HUDEP-2 (cell line): ENCODE measurements around the gene SMU1.

Experiments
- DNase-seq, 76 experiments: peaks; one replicate each; lab custom pipeline; 2025; ENCODE audit not compliant: unreplicated experiment in 76 of 76; lab: John Stamatoyannopoulos, UW

The SMU1 gene

DNA sequence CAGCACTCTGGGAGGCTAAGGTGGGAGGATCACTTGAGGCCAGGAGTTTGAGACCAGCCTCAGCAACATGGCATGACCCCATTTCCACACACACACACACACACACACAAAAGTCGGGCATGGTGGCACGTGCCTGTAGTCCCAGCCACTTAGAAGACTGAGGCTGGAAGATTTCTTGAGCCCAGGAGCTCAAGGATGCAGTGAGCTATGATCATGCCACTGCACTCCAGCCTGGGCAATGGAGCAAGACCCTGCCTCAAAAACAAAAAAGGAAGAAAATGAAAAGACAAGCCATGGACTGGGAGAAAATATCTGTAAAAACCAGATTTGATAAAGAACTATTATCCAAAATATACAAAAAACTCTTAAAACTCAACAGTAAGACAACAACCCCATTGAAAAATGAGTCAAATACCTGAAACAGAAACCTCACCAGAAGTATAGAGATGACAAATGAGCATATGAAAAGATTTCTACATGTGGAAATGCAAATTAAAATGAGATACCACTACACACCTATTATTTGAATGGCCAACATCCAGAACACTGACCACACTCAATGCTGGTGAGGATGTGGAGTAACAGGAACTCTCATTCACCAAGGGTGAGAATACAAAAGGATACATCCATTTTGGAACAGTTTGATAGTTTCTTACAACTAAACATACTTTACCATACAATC is 26.7 kb downstream of the SMU1 start:
- DNase-seq: no peak

DNA sequence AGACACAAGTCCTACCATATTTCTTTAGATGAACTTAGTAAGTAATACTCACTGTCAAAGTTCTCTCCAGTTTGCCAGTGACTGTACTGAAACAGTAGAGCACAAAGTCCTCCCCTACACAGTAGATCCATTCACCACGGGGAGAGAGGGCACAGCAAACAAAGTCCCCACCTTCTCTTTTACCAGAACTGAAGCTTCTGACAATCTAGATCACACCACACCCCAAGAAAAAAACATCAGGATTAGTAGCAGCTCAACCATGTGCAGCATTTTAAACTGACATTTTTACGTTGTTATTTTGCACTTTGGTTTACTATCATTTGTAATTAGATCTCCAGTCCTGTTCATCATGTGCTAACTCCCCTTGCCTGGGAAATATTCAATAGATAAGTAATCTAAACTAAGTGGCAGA is 28.4 kb downstream of the SMU1 start:
- no peak for DNase-seq

GRCh38 chr9:33046061-33046460 is 30.4 kb downstream of the SMU1 start:
- no peak for DNase-seq

GRCh38 chr9:33044677-33045282 is 31.7 kb downstream of the SMU1 start:
- DNase-seq: peak in 1 of 76 experiments; percentile 14

DNA sequence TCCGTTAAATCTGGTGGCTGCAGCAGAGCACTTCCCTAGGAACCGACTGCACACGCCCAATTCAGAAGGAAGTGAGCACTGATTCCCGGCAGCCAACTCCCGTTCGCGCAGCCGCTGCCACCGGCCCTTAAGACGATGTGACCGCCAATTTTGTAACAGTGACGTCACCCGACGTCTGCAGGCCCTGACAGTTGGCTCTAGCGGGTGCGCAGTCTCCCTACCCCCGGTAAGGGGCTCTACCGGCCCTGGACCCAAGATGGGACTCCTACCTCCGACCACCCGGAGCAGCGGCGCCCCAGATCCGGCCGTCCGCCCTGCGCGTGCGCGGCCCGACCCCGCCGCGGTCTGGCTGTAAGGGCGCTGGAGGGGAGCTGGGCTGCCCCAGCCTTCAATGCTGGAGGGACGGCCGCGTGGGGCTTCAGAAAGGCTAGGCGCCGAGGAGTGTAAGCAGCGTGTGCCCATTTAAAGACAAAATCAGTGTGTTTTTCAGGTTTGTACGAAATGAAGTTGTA is 32.3 kb downstream of the SMU1 start:
- peak in 20 of 76 experiments; percentile 1 to 53 (median 23) for DNase-seq

- DNase-seq: no peak
Measured at GRCh38 chr9:33043671-33044070, 32.8 kb downstream of the SMU1 start.

GRCh38 chr9:33042473-33042872 is 34.0 kb downstream of the SMU1 start:
- DNase-seq: no peak

GRCh38 chr9:33041432-33042188 is 34.9 kb downstream of the SMU1 start:
- no peak for DNase-seq

DNA sequence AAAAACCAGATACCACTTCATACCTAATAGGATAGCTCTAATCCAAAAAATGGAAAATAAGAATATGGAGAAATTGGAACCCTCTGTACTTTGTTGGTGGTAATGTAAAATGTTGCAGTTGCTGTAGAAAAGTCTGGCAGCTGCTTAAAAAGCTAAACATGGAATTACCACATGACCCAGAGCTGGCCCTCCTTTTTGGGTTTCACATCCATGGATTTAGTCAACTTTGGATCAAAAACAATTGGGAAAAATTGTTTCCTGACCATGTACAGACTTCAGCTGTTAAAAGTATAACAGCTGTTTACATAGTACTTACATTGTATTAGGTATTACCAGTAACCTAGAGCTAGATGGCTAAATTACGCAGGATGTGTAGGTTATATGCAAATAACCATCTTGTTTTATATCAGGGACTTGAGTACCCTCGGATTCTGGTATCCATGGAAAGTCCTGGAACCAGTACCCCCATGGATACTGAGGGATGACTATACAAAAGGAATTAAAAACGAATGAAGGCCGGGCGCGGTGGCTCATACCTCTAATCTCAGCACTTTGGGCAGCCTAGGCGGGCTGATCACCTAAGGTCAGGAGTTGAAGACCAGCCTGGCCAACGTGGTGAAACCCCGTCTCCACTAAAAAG is 35.6 kb downstream of the SMU1 start:
- DNase-seq: no peak

DNA sequence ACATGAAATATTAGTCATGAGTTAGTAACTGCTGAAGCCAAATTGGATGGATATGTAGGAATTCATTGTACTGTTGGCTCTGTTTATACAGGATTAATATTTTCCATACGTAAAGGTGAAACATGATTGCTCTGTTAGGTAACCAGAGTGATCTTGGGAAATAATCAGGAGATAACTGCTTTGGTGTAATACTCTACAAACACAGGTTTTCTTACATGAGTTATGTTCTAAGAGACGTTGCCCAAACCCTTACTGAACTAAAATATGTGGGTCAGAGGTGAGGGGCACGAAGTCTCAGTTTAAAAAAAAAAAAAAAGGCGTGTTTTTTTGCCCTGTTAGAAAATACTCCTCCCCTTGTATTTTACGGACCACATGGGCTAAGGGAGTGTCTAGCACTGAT is 43.6 kb downstream of the SMU1 start:
- DNase-seq: no peak

GRCh38 chr9:33032292-33032691 is 44.2 kb downstream of the SMU1 start:
- no peak for DNase-seq

DNA sequence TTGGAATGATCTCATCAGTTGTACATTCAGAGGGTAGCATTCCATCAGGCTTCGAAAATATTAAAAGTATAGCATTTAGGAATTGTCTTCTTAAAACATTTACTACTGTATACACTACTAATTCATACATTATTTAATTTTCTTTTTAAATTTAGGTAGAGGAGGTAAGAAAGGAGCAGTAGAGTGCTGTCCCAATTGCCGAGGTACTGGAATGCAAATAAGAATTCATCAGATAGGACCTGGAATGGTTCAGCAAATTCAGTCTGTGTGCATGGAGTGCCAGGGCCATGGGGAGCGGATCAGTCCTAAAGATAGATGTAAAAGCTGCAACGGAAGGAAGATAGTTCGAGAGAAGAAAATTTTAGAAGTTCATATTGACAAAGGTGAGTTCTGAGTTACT is 46.2 kb downstream of the SMU1 start:
- no peak for DNase-seq

GRCh38 chr9:33029231-33029786 is 47.2 kb downstream of the SMU1 start:
- no peak for DNase-seq

- DNase-seq: peak in 64 of 76 experiments; percentile 5 to 79 (median 46)
Measured at GRCh38 chr9:33025572-33026342, 50.7 kb downstream of the SMU1 start.

DNA sequence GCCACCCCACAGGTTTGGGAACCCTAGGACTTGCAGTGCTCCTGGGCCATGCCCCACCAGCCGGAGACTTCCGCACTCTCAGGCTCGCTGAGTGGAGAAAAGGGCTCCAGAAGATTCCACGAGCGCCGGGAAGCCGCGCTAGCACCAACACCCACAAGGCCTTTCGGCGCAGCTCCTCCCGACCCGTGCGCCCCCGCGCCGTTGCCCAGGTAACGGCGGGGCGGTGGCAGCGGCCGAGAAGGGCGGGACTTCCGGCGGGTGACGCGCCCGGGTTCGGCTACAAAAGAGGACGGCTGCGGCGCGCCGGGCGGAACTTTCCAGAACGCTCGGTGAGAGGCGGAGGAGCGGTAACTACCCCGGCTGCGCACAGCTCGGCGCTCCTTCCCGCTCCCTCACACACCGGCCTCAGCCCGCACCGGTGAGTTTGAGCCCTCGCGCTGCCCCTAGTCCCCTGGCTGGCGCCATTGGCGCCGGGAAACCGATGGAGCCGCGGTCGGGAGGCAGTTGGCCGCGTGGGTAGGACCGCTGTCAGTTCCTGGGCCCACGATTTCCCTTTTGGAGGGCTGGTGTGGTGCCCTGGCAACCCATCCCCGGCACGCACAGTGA is 51.4 kb downstream of the SMU1 start, which contains the start of gene DNAJA1:
Gene DNAJA1 (plus strand): TSS at position 308 of the 606 bp plus-strand sequence. CDS start 1,212 bp downstream, outside the sequence.
- peak in 74 of 76 experiments; percentile 22 to 95 (median 87) for DNase-seq

- peak in 31 of 76 experiments; percentile 5 to 65 (median 30) for DNase-seq
Measured at GRCh38 chr9:33024126-33024965, 52.1 kb downstream of the SMU1 start.

DNA sequence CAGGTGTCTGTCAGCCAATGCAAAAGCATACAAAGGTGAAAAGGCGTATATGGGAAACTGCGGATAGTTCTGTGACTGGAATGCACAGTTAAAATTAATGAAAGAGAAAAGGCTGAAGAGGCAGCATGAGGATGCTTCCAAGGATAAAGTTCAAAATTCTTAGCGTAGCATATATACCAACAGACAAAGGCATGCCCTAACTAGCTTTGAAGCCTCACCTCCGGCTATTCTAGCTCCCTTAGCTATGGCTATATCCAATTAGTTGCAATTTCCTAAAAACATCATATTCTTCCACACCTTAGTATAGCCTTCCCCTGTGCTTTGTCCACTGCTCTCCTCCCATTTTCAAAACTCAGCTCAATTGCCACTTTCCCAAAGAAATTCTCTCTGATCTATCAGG is 52.8 kb downstream of the SMU1 start:
- no peak for DNase-seq

DNA sequence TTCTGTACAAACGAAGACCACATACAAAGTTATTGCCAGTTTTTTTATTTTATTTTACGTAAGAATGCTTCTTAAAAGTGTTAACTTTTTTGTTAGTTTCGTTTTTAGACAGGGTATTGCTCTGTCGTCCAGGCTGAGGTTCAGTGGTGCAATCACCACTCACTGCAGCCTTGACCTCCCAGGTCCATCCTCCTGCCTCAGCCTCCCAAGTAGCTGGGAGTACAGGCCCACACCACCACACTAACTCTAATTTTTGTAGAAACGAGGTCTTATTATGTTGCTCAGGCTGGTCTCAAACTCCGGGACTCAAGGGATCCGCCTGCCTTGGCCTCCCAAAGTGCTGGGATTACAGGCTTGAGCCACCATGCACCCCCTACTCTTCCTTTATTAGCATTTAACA is 53.7 kb downstream of the SMU1 start:
- DNase-seq: no peak

DNA sequence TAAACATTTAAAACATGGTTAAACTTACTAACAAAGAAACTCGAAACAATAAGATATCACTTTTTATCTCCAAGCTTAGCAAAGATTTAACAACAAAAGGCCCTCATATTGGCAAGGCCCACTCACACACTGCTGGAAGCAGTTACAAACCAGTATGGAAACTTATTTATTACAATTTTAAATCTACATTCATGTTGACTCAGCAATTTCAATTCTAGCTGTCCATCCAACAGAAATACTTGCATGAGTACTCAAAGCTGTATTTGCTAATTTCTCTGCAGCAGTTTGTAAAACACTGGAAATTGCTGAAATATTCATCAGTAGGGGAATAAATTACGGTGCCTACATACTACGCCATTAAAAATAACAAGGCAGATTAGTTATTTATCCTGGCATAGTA is 54.2 kb downstream of the SMU1 start:
- no peak for DNase-seq
